Stimulated activated memory B cell treated with anti-CD40 and anti-IgM and Interleukin-4, amounts not matched to agents 10 μg/mL and 1 μg/mL and 100 μg/mL, for 72 hours (primary cell): ENCODE data around the gene CRKL.
"Not testable (repeated sequence)": the region's sequence is repeated elsewhere in the genome, so short reads cannot be mapped to it uniquely, and the experiment has no call there.

Experiments
- ATAC-seq: fragments of 150-1000 bp; cut with Tn5 transposase; 2 replicates; pipeline ENCODE4 v1.10.0; 2021
- H3K27ac Mint-ChIP-seq: one replicate; pipeline ENCODE4 v1.8.0; 2022; ENCODE audit warnings: mild to moderate bottlenecking, mixed read lengths
- H3K27me3 Mint-ChIP-seq: one replicate; pipeline ENCODE4 v1.8.0; 2022; ENCODE audit warnings: mixed read lengths
- H3K36me3 Mint-ChIP-seq: one replicate; pipeline ENCODE4 v1.8.0; 2022; ENCODE audit warnings: mixed read lengths
- H3K4me1 Mint-ChIP-seq: one replicate; pipeline ENCODE4 v1.8.0; 2022; ENCODE audit warnings: mixed read lengths
- H3K4me3 Mint-ChIP-seq: one replicate; pipeline ENCODE4 v1.8.0; 2022; ENCODE audit warnings: mild to moderate bottlenecking, moderate library complexity, mixed read lengths
- H3K9me3 Mint-ChIP-seq: one replicate; pipeline ENCODE4 v1.8.0; 2022; ENCODE audit warnings: mixed read lengths

Gene CRKL

GRCh38 chr22:20889025-20889704 lies 28.0 kb upstream of the CRKL start:
- H3K9me3 Mint-ChIP-seq, result no peaks in the 10 kb centered on the region
- peaks cover 45% of the 10 kb centered on the region for H3K36me3 Mint-ChIP-seq
- H3K4me1 Mint-ChIP-seq, result no peaks in the 10 kb centered on the region
- ATAC-seq, result no peak
- H3K27ac Mint-ChIP-seq, result no peak overlapping the region
- H3K4me3 Mint-ChIP-seq, result no peak overlapping the region
- H3K27me3 Mint-ChIP-seq, result no peaks in the 10 kb centered on the region

DNA sequence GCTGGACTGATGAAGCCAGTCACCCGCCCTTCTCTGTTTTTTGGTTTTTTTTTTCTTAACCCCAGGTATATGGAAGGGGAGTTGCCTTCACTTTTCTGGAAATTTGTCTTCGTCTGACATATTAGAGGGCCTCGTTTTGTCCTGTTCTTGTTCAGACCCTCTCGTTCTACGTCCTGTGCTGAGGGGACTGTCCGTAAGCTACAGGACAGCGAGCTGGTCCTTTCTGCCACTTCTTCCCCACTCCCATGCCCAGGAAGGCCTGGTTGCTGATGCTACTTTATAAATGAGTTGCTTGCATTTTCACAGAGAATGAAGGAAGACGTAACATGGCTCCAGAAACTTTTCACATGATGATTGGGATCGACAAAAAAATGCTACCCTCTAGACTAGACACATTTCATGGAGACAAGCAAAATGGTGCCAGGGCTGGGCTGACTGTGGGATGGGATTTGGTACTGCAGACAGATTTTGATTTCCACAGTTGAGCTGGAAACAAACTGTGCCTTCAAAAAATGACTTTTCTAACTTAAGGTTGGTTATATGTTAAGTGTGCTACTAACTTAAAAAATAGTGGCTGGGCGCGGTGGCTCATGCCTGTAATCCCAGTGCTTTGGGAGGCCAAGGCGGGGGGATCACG lies 27.2 kb upstream of the CRKL start:
- Mint-ChIP-seq H3K4me1 (no peaks in the 10 kb centered on the region), H3K27ac (no peak overlapping the region), H3K9me3 (no peaks in the 10 kb centered on the region), H3K27me3 (no peaks in the 10 kb centered on the region), H3K36me3 (peaks cover 40% of the 10 kb centered on the region), H3K4me3 (no peak overlapping the region)
- no peak for ATAC-seq

GRCh38 chr22:20890975-20891374 lies 26.2 kb upstream of the CRKL start:
- Mint-ChIP-seq H3K4me1 (no peaks in the 10 kb centered on the region), H3K27ac (no peak overlapping the region), H3K36me3 (peaks cover 31% of the 10 kb centered on the region), H3K9me3 (no peaks in the 10 kb centered on the region), H3K27me3 (no peaks in the 10 kb centered on the region), H3K4me3 (no peak overlapping the region)
- ATAC-seq, result no peak

- H3K36me3 Mint-ChIP-seq, H3K27ac Mint-ChIP-seq, H3K4me3 Mint-ChIP-seq, H3K9me3 Mint-ChIP-seq, H3K27me3 Mint-ChIP-seq, ATAC-seq, H3K4me1 Mint-ChIP-seq: not testable (repeated sequence)
These were observed 19.5 kb upstream of the CRKL start for GRCh38 chr22:20897737-20898136.

- no peaks in the 10 kb centered on the region for H3K27me3 Mint-ChIP-seq
- no peaks in the 10 kb centered on the region for H3K9me3 Mint-ChIP-seq
- no peak for ATAC-seq
- H3K27ac Mint-ChIP-seq, result no peak overlapping the region
- H3K36me3 Mint-ChIP-seq, result no peaks in the 10 kb centered on the region
- no peak overlapping the region for H3K4me3 Mint-ChIP-seq
- H3K4me1 Mint-ChIP-seq, result no peaks in the 10 kb centered on the region
These were observed 17.3 kb upstream of the CRKL start for GRCh38 chr22:20899827-20900423.

- H3K27ac Mint-ChIP-seq, H3K9me3 Mint-ChIP-seq, H3K27me3 Mint-ChIP-seq, H3K36me3 Mint-ChIP-seq, H3K4me1 Mint-ChIP-seq, ATAC-seq, H3K4me3 Mint-ChIP-seq: not testable (repeated sequence)
These were observed 15.8 kb upstream of the CRKL start for GRCh38 chr22:20901093-20902033.

GRCh38 chr22:20903093-20903492 lies 14.1 kb upstream of the CRKL start:
- peaks cover 12% of the 10 kb centered on the region for H3K27me3 Mint-ChIP-seq
- H3K4me1 Mint-ChIP-seq, result no peaks in the 10 kb centered on the region
- H3K27ac Mint-ChIP-seq, result no peak overlapping the region
- no peaks in the 10 kb centered on the region for H3K9me3 Mint-ChIP-seq
- no peak overlapping the region for H3K4me3 Mint-ChIP-seq
- no peaks in the 10 kb centered on the region for H3K36me3 Mint-ChIP-seq
- no peak for ATAC-seq

DNA sequence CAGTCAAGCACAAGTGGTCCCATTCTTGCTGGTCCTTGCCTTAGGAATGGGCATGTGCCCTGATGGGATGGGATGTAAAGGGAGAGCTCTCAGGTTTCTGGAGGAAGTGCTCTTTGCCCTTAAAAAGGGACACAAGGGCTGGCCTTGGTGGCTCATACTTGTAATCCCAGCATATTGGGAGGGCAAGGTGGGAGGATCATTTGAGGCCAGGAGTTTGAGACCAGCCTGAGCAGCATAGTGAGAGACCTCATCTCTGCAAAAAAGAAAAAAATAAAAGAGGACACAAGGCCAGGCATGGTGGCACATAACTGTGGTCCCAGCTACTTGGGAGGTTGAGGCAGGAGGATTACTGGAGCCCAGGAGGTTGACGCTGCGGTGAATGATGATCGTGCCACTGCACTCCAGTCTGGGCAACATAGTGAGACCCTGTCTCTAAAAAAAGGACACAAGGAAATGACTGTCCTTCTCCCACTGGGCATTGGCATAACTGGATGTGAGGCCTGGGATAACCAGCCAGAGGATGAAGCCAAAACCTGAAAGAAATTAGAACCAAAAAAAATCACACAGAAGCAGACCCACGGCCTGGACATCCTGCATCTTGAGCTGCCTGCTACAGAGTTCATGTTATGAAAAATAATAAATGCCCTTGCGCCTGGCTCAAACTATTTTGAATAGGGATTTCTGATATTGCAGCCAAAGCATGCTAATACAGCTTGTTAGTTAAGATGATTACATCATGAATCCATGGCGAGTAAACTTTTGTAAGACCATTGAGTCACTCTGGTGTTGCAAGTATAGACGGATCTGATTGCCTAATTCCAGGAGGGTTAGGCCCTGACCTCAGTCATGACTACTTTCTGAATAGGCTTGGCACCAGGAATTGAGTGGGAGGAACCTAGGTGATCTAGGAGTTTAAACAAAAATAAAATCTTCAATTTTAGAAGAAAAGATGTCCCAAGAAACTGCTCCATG lies 12.9 kb upstream of the CRKL start:
- Mint-ChIP-seq H3K4me3 (no peak overlapping the region), H3K36me3 (no peaks in the 10 kb centered on the region), H3K4me1 (no peaks in the 10 kb centered on the region), H3K27me3 (peaks cover 12% of the 10 kb centered on the region), H3K27ac (no peak overlapping the region), H3K9me3 (no peaks in the 10 kb centered on the region)
- no peak for ATAC-seq

- H3K27me3 Mint-ChIP-seq, result peaks cover 12% of the 10 kb centered on the region
- no peak overlapping the region for H3K27ac Mint-ChIP-seq
- H3K36me3 Mint-ChIP-seq, result no peaks in the 10 kb centered on the region
- no peak overlapping the region for H3K4me3 Mint-ChIP-seq
- no peaks in the 10 kb centered on the region for H3K4me1 Mint-ChIP-seq
- no peaks in the 10 kb centered on the region for H3K9me3 Mint-ChIP-seq
- ATAC-seq, result no peak
These were observed 12.2 kb upstream of the CRKL start for GRCh38 chr22:20904980-20905355.

GRCh38 chr22:20905415-20906386 lies 11.5 kb upstream of the CRKL start:
- Mint-ChIP-seq H3K36me3 (no peaks in the 10 kb centered on the region), H3K27me3 (peaks cover 12% of the 10 kb centered on the region), H3K4me1 (no peaks in the 10 kb centered on the region), H3K27ac (no peak overlapping the region), H3K4me3 (no peak overlapping the region), H3K9me3 (no peaks in the 10 kb centered on the region)
- no peak for ATAC-seq

DNA sequence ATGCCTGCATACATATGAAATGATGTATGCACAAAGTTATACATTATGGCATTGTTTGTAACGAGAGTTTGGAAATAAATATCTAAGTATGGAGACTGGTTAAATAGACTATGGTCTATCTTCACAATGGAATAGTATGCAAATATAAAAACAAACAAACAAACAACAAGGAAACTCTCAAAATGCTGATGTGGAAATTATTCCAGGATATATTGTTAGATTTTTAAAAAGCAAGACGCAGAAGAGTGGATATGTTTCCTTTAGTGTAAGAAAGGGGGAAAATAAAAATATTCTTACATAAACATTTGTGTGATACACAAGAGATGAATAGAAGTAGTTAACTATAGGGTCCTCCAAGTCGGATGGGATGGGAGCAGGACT lies 10.8 kb upstream of the CRKL start:
- Mint-ChIP-seq H3K27ac (no peak overlapping the region), H3K27me3 (peaks cover 12% of the 10 kb centered on the region), H3K9me3 (no peaks in the 10 kb centered on the region), H3K4me1 (no peaks in the 10 kb centered on the region), H3K36me3 (no peaks in the 10 kb centered on the region), H3K4me3 (no peak overlapping the region)
- no peak for ATAC-seq

- not testable (repeated sequence) for H3K4me3 Mint-ChIP-seq, ATAC-seq, H3K36me3 Mint-ChIP-seq, H3K4me1 Mint-ChIP-seq, H3K9me3 Mint-ChIP-seq, H3K27ac Mint-ChIP-seq
- H3K27me3 Mint-ChIP-seq, result peaks cover 12% of the 10 kb centered on the region
These were observed 8.5 kb upstream of the CRKL start for GRCh38 chr22:20908717-20909116.

GRCh38 chr22:20909543-20910303 lies 7.5 kb upstream of the CRKL start:
- no peak overlapping the region for H3K27ac Mint-ChIP-seq
- ATAC-seq, result no peak

More at GRCh38 chr22:20909543-20910303, 7.5 kb upstream of the CRKL start:
- Mint-ChIP-seq H3K27me3 (peaks cover 12% of the 10 kb centered on the region), H3K9me3 (no peaks in the 10 kb centered on the region), H3K4me3 (no peak overlapping the region), H3K4me1 (peaks cover 4% of the 10 kb centered on the region), H3K36me3 (no peaks in the 10 kb centered on the region)
